GM21619 (cell line): ENCODE data around the gene GIN1.
"Not testable (repeated sequence)": the region's sequence is repeated elsewhere in the genome, so short reads cannot be mapped to it uniquely, and the experiment has no call there.

Experiments
- ATAC-seq: cut with Tn5 transposase; IDR thresholded peaks from one replicate; pipeline ENCODE4 v1.9.1; 2021; ENCODE audit not compliant: unreplicated experiment

Gene GIN1

GRCh38 chr5:103110403-103110802 is 9.5 kb downstream of the GIN1 start:
- ATAC-seq = no peak

GRCh38 chr5:103109277-103109676 is 10.7 kb downstream of the GIN1 start:
- no peak for ATAC-seq

- ATAC-seq = no peak
These were observed 11.9 kb downstream of the GIN1 start for GRCh38 chr5:103108086-103108485.

- no peak for ATAC-seq
These were observed 17.7 kb downstream of the GIN1 start for GRCh38 chr5:103102234-103102633.

GRCh38 chr5:103101079-103101750 is 18.7 kb downstream of the GIN1 start:
- no peak for ATAC-seq

- no peak for ATAC-seq
These were observed 20.9 kb downstream of the GIN1 start for GRCh38 chr5:103098993-103099392.

- ATAC-seq = no peak
These were observed 25.2 kb downstream of the GIN1 start for GRCh38 chr5:103094737-103095136.

GRCh38 chr5:103093727-103094126 is 26.2 kb downstream of the GIN1 start:
- ATAC-seq = no peak

- no peak for ATAC-seq
These were observed 27.3 kb downstream of the GIN1 start for GRCh38 chr5:103092676-103093075.

- ATAC-seq = no peak
These were observed 29.1 kb downstream of the GIN1 start for GRCh38 chr5:103090791-103091190.

GRCh38 chr5:103089272-103089671 is 30.7 kb downstream of the GIN1 start:
- ATAC-seq = no peak

- ATAC-seq = no peak
These were observed 33.4 kb downstream of the GIN1 start for GRCh38 chr5:103086547-103086946.

GRCh38 chr5:103079796-103080195 is 40.1 kb downstream of the GIN1 start:
- no peak for ATAC-seq

- ATAC-seq = no peak
These were observed 44.5 kb downstream of the GIN1 start for GRCh38 chr5:103075442-103075841.

GRCh38 chr5:103073500-103073899 is 46.4 kb downstream of the GIN1 start:
- not testable (repeated sequence) for ATAC-seq

GRCh38 chr5:103066326-103066725 is 53.6 kb downstream of the GIN1 start:
- ATAC-seq = no peak

- no peak for ATAC-seq
These were observed 59.4 kb downstream of the GIN1 start for GRCh38 chr5:103060424-103060954.

- no peak for ATAC-seq
These were observed 60.4 kb downstream of the GIN1 start for GRCh38 chr5:103059525-103059924.

- no peak for ATAC-seq
These were observed 62.5 kb downstream of the GIN1 start for GRCh38 chr5:103057208-103058130.

- ATAC-seq = not testable (repeated sequence)
These were observed 73.2 kb downstream of the GIN1 start for GRCh38 chr5:103046706-103047105.

GRCh38 chr5:103041071-103041676 is 78.8 kb downstream of the GIN1 start:
- ATAC-seq = no peak
